Measurements from ENCODE around the gene VSTM4.

DNA sequence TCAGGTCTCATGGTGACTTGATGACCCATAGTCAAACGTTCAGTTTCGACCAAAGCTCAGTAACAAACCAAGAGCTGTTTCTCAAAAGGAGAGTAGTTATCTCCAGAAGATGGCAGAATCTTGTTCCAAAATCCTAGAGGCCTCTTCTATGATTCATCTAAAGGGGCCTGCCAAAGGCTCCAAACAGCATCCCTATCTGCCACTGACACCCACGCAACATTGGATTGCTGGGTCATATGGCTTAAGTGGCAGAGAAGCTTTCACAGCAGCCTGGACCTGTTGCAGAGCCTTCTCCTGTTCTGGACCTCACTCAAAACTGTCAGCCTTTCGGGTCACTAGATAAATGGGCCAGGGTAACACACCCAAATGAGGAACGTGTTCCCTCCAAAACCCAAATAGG, 121.7 kb downstream of the VSTM4 start:
- TF ChIP-seq, protein P1, sequence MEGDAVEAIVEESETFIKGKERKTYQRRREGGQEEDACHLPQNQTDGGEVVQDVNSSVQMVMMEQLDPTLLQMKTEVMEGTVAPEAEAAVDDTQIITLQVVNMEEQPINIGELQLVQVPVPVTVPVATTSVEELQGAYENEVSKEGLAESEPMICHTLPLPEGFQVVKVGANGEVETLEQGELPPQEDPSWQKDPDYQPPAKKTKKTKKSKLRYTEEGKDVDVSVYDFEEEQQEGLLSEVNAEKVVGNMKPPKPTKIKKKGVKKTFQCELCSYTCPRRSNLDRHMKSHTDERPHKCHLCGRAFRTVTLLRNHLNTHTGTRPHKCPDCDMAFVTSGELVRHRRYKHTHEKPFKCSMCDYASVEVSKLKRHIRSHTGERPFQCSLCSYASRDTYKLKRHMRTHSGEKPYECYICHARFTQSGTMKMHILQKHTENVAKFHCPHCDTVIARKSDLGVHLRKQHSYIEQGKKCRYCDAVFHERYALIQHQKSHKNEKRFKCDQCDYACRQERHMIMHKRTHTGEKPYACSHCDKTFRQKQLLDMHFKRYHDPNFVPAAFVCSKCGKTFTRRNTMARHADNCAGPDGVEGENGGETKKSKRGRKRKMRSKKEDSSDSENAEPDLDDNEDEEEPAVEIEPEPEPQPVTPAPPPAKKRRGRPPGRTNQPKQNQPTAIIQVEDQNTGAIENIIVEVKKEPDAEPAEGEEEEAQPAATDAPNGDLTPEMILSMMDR (IDR thresholded peaks at IDR 0.05), result no peak
- TF ChIP-seq RAD21 (IDR thresholded peaks at IDR 0.05; ENCODE audit: low read length) (no peak), RFX5 (IDR thresholded peaks at IDR 0.05; ENCODE audit: low read length) (no peak)
- TF ChIP-seq, protein P2, sequence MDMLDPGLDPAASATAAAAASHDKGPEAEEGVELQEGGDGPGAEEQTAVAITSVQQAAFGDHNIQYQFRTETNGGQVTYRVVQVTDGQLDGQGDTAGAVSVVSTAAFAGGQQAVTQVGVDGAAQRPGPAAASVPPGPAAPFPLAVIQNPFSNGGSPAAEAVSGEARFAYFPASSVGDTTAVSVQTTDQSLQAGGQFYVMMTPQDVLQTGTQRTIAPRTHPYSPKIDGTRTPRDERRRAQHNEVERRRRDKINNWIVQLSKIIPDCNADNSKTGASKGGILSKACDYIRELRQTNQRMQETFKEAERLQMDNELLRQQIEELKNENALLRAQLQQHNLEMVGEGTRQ (IDR thresholded peaks at IDR 0.05; ENCODE audit: borderline replicate concordance, low read depth, low read length), result no peak
